ENCODE results near the gene CEP85L.
A peak's percentile ranks its signal among the peaks of the same experiment; 100 is the strongest.

The CEP85L gene

DNA sequence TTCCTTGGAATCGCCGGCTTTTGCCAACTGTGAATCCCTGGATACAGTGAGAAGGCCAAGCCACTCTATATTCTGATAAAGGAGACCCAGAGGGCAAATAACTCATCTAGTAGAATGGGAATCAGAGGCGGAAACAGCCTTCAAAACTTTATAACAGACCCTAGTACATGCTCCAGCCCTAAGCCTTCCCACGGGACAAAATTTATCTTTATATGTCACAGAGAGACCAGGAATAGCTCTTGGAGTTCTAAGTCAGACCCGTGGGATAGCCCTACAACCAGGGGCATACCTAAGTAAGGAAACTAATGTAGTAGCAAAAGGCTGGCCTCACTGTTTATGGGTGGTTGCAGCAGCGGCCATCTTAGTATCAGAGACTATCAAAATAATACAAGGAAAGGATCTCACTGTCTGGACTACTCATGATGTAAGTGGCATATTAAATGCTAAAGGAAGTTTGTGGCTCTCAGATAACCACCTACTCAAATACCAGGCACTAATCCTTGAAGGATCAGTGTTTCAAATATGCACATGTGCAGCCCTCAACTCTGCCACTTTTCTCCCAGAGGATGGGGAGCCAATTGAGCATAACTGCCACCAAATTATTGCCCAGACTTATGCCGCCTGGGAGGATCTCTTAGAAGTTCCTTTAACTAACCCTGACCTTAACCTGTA, 29.5 kb downstream of the CEP85L start:
- DNase-seq (ENCODE audit: low read depth in 2 of 2), result no peak

DNA sequence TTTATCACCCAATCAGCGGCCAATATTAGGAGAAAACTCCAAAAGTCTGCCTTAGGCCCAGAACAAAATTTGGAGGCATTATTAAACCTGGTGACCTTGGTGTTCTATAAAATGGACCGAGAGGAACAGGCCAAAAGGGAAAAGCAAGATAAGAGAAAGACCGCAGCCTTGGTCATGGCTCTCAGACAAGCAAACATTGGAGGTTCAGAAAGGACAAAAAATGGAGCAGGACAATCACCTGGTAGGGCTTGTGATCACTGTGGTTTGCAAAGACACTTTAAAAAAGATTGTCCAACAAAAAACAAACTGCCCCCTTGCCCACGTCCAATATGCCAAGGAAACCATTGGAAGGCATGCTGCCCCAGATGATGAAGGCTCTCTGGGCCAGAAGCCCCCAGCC, 31.2 kb downstream of the CEP85L start:
- no peak for DNase-seq (ENCODE audit: low read depth in 2 of 2)

DNA sequence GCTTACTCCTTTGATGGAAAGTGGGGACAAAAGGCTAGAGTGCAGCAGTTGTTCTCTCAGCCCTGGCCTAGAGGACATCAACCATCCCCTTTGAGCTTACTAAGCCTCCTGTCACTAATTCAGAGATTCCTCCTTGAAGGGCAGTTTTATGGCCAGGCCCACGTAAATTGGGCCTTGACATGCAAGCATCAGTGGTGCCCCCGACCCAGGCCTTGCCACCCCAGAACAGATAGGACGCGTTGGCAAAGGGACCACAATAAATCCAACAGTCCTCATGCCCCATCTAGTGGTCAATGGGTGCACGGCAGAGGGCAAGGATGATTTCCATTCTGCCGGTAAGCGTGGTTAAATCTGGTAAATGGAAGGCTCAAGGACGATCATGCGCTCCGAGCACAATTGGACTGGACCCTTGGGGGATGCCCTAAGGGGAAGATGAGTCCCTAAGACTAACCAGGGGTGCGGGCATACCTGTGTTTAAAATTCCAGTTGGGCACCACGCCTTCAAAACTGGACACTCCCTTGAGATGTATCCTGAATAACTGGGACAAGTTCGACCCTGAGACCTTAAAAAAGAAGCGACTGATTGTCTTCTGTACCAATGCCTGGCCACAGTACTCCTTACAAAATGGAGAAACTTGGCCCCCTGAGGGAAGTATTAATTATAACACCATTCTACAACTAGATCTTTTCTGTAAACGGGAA, 32.6 kb downstream of the CEP85L start:
- peak; percentile 30 to 34 for DNase-seq (ENCODE audit: low read depth in 2 of 2)

DNA sequence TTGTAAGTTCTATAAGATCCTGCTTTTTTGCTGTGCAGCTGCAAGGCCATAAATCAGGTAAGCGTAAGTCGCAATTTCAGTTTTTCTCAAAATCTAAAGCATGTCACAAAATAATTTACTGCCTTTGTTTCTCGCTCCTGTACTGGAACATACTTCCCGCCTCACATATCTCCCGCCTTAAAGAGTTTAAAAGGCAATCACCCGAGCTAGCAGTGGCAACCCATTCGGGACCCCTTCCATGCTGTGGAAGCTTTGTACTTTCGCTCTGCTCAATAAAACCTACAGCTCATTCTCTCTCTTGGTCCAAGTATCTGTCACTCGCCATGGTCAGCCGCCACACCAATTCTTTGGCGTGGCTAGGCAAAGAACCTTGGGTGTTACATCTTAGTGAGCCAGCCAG, 34.0 kb downstream of the CEP85L start:
- DNase-seq (ENCODE audit: low read depth in 2 of 2), result no peak

DNA sequence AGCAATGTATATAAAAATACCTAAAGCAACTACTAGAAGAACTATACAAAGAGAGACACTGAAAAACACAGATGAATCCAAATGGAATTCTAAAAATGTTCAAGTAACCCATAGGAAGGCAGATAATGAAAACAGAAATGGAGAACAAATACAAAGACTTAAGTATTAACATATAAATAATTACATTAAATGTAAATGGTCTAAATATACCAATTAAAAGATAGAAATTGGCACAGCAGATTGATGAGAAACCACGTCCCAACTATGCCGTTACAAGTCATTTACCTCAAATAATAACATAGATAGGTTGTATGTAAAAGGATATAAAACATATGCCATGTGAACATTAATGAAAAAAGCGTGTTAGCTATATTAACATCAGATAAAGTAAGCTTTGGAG, 40.1 kb downstream of the CEP85L start:
- no peak for DNase-seq (ENCODE audit: low read depth in 2 of 2)

DNA sequence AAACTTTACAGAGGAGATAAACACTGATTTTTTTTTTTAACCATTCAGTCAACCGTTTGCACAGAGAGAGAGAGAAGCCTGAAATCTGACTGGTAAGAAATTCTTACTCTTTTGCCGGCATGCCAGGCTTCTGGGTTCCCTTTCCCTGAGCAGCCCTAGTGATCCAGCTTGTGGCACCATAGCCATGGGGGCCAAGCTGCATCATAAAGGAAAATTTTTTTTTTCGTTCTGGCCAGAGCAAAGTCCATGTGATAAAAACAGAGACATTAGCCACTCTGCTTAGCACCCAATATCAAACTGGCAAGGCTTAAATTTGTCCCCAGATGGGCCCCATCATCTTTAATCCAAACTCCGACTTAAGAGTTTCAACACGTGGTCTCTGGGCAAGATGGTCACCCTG, 44.5 kb downstream of the CEP85L start:
- DNase-seq (ENCODE audit: low read depth in 2 of 2), result no peak

DNA sequence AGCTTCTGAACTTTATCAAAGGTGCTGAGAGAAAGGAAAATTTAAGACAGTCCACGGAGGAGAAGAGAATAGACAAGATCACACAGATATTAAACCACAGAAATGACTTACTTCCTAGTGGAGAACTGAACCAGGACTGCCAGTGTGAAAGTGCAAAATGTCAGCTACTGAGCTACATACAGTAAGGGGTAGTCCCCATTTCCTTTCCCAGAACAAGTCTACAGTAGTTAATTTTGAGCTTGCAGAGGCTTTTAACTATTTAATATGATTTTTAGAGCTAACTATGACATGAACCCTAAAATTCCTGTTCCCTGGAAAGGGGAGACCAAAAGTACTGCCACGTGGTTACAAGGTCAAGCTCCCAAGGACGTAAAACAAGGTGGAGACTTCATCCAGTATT, 45.1 kb downstream of the CEP85L start:
- no peak for DNase-seq (ENCODE audit: low read depth in 2 of 2)

DNA sequence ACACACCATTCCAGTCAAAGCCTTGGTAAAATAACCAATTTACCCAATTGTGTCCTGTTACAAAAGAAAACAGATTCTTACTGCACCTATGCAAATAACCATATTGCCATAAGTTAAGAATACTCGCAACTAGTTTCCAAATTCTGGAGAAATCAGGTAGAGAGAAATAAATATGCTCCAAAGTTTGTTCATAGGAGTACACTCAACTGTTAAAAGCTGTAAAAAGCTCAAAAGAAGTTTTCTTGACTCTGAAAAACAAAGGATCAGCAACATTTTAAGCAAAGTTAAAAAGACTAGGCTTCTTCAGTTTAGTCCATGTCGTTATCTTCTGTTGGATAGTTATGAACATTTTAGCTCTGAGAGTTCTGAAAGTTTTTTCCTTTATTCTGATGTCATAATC, 48.0 kb downstream of the CEP85L start:
- no peak for DNase-seq (ENCODE audit: low read depth in 2 of 2)

DNA sequence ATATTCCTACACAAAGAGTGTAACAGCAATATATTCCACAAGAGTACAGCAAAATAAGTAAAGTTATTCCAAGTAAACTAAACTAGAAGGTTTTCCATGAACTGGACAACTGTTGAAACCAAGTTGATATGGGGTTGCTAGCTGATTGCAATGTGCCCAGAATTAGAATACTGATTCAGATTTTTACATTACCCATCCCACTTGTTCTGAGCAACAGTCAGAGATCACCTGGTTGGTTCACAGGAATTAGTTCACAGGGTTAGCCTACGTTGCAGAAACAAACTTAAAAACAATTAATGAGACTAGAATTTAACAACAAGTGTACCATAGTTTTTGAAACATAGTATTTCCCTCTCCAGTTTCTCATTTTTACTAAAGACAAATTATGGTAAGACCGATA, 49.1 kb downstream of the CEP85L start:
- no peak for DNase-seq (ENCODE audit: low read depth in 2 of 2)

DNA sequence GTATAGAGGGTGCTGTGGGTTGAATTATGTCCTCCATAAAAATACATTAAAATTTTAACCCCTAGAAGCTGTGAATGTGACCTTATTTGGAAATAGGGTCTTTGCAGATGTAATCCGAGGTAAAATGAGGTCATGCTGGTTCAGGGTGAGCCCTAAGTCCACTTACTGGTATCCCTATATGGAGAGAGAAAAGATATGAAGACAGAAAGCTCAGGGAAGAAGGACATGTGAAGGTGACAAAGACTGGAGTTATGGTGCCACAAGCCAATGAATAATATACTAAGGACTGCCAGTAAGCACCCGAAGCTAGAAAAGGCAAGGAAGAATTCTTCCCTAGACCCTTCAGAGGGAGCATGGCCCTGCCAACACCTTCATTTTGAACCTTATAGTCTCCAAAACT, 53.1 kb downstream of the CEP85L start:
- no peak for DNase-seq (ENCODE audit: low read depth in 2 of 2)

DNA sequence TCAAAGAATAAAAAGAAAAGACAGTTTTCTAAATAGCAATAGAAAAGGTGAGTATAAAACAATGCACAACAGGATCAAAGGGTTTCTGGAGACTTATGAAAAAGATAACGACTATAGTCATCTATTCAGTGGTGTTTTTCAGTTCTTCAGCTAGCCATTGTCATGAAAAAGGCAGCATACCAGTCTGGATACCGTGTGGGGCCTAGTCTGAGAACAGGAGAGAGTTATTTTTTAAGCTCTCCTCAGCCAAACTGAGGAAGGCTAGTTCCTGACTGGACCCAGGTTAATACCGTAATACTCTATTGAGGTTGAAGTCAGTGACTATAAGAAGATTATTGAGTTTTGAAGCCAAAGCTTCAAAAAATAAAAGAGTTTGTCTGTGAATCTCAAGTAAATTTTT, 53.8 kb downstream of the CEP85L start:
- no peak for DNase-seq (ENCODE audit: low read depth in 2 of 2)

DNA sequence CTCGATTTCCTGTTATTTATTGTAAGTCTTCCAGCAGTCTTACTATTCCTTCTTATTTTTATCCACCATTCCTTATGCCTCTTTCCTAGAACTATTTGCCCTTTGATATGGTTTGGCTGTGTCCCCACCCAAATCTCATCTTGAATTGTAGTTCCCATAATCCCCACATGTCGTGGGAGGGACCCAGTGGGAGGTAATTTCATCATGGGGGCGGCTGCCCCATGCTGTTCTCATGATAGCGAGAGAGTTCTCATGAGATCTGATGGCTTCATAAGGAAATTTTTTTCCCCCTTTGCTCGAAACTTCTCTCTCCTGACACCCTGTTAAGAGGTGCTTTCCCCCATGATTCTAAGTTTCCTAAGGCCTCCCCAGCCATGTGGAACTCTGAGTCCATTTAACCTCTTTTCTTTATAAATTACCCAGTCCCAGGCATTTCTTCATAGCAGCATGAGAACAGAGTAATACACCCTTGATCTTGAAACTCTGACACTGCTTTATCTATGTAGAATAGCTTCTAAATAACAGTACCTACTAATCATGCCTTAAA, 54.5 kb downstream of the CEP85L start:
- DNase-seq (ENCODE audit: low read depth in 2 of 2), result no peak

DNA sequence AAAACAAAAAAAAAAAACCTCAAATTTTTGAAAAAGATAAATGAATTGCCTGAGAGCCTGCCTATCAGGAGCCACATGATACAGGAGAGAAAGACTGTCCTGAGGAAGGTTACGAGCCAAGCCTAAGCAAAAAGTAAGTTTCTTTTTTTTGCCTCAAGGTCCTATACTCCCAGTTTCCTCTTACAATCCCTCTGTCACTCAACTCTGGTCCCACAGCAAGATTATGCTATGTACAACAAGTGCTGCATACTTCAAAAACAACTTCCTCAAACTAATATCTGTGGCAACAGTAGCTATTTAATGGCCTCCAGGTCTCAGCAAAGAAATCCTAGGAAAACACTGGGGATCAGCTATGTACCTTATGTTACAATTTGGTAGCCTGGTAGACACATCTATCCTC, 56.5 kb downstream of the CEP85L start:
- no peak for DNase-seq (ENCODE audit: low read depth in 2 of 2)

DNA sequence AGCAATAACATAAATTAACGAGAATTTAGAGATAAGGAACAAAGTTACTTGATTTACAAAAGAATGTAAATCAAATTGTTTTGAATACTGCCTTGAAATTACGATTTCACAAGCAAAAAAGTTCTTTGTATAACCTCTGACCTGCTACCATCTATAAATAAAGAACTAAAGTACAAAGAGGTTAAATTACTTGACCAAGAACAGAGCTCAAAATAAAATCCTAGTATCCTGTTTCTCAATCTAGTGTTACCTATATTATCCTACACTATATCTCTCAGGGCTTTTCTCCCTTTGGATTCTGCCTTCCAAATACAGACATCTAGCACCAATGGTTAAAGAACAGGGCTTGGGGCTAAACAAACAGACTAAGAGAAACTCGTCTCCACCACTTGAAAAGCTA, 59.5 kb downstream of the CEP85L start:
- DNase-seq (ENCODE audit: low read depth in 2 of 2), result no peak

DNA sequence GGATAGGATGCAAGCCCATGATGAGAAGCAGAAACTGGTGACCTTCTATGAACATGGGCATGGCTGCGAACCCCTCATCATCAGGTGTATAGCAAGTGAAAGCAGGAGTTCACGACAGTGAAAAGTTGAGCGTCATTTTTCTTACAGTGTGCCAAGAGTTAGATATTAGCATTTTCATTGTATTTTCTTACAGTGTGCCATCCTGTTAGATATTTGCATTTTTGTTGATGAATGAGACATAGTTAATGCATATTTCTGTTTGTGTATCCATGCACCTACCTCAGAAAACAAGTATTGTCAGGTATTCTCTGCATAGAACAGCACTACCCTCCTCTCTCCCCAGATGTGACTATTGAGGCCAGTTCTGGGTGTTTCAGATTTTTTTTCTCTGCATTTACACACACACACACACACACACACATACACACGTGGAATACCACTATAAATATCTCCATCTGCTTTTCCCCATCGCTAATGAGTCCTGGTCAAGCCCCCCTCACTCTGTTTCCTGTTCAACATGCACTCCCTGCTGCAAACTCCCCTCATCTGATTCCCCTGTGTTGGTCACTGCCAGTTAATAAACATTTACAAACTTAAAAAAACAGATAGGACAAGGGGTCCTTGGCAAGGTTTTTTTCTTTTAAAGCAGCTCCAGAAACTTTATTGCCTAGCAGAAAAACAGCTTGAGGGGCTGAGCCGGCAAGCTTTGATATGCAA, 61.6 kb downstream of the CEP85L start:
- no peak for DNase-seq (ENCODE audit: low read depth in 2 of 2)

DNA sequence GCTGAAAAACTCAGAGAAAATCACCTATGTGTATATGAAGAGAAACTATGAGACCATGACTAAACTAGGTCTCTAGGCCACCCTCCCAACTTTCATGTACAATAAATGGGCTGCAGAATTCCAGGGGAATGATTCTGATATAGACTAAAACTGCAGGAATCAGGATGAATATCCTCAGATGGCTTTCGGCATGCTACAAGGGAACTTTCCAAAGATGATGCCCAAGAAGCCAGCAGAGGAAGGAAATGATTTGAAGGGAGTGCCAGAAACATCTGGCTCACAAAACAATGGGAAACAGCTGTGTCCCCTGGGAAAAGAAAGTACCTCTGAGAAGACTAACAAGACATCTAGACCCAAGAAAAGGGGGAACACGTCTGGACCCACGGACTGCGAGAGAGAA, 62.2 kb downstream of the CEP85L start:
- DNase-seq (ENCODE audit: low read depth in 2 of 2), result no peak

DNA sequence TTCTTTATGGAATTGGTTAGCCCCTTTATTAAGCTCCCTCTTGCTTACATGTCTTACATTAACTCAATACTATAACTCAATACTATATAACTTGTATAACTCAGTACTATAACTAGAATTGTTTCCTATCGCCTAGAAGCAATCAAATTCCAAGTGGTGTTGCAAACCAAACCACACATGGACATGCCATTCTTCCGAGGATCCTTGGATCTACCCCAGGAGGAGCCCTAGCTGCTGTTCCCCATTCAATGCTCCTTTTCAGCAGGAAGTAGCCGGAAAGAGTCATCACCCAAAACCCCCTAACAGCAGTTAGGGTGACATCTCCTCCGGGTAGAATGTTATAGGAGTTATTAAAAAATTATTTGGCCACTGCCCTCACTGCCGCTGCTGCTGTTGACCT, 62.8 kb downstream of the CEP85L start:
- DNase-seq (ENCODE audit: low read depth in 2 of 2), result no peak

DNA sequence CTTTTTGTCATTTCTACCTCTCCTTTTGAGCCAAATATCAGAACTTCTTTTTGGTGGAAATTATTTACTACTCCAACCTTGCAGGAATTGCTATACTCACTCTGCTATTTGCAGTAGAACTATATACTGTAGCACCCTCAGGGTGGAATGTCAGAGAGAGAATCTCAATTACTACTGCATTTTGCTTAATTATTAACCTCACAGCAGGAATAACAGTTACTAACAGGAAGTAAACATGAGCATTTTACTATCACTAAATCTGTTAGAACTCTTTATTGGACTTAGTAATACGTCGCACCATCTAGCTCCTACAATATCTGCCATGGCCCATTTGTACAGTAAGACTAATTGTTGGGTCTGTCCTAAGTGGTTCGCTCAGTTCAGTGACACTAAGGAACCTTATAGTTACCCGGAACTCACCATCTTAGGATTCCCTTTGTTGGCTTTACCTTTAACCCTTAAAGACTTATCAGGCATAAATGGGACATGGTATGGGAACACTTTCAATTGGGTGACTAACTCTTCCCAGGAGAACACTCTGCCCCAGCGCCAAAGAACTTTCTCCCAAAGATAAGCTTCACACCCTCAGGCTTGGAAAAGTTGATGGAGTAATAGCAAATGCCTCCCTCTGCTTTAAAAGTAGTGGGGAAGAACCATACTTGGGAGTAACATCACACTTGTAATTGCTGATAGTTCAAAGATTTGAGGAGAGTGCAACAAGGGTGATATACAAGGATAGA, 64.5 kb downstream of the CEP85L start:
- DNase-seq (ENCODE audit: low read depth in 2 of 2), result no peak

DNA sequence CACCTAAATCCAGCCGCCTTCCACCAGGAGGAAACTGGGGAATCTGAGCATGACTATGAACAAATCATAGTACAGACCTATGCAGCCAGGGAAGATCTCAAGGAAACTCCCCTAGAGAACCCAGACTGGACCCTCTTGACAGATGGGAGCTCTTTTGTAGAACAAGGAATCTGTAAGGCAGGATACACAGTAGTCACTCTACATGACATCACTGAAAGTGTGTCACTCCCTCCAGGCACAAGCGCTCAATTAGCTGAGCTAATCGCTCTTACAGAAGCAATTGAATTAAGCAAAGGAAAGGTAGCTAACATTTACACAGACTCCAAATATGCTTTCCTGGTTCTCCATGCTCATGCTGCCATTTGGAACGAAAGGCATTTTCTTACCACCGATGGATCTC, 66.5 kb downstream of the CEP85L start:
- no peak for DNase-seq (ENCODE audit: low read depth in 2 of 2)

DNA sequence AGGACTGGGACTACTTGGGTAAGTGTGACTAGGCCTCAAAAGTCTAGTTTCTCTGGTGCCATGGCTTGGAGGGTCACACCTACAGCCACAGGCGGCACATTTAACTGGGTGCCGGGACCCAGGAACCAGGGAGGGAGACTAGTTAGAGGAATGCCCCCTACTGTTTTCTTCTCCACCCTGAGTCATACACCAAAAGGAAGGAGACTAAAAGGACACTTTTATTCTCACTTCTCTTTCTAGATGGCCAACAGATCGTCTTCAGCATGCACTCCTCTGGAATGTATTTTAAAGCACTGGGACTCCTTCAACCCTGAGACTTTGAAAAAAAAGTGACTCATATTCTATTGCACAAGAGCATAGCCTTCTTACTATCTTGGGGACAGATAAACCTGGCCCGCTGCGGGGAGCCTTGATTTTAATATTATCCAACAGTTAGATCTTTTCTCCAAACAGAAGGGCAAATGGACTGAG, 69.9 kb downstream of the CEP85L start:
- no peak for DNase-seq (ENCODE audit: low read depth in 2 of 2)

DNA sequence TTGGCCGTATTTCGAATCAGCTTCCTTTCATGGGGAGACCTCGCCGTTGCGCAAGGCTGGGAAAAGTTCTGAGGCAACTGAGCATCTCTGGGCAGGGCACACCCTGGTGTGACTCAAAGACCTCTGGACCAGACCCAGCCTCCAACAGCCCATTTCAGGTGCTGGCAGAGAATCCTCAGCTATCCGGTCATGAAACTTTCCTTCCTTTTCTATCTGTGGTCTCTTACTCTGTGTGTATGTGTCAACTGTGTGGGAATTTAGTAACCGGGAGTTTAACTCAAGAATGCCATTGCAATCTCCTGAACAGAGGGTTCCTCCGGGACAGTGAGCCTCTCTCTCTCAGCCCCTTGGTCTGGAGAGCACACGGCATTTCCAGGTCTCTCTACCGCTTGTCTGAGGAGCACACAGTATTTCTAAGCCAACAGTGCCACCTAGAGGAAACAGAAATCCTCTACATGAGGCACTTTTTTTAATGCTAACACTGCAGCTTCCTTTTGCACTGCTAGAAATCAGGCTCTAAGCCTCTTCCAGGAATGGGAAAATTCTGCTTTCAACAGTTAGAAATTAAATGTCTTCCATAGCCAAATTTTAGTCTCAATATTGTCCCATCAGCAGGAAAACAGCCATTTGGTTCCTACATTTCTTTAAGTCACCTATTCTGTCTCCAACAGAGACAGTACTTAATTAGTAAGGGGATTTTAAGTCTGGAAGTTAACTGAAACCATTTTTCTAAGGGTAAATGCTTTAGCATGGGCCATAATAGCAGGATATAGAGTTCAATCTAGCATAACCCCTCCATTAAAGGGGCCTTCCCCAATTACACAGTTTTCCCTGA, 70.6 kb downstream of the CEP85L start:
- DNase-seq (ENCODE audit: low read depth in 2 of 2), result no peak

Measured in stimulated activated CD8-positive, alpha-beta memory T cell treated with anti-CD3 and anti-CD28 coated beads, Interleukin-15, amount 100 ng/mL, for 48 hours (primary cell).